Neural cell (in vitro differentiated cells): ENCODE data around the gene CCDC71.

ENCODE experiments used
- EP300 ChIP-seq: fragments of 450-650 bp; conservative IDR thresholded peaks from 2 replicates; pipeline ENCODE4 v1.6.1; 2014; ENCODE audit warnings: antibody characterized with exemption, mild to moderate bottlenecking, moderate library complexity; ENCODE audit not compliant: poor library complexity, severe bottlenecking
- POLR2AphosphoS5 ChIP-seq: IDR thresholded peaks from 2 replicates; pipeline ENCODE4 v1.6.1; 2012
- RAD21 ChIP-seq: fragments of 450-650 bp; conservative IDR thresholded peaks from 2 replicates; pipeline ENCODE4 v1.6.1; 2014; ENCODE audit warnings: antibody characterized with exemption, mild to moderate bottlenecking, moderate library complexity
- SMC3 ChIP-seq: fragments of 450-650 bp; conservative IDR thresholded peaks from 2 replicates; pipeline ENCODE4 v1.6.1; 2014; ENCODE audit warnings: antibody characterized with exemption, mild to moderate bottlenecking, moderate library complexity; ENCODE audit not compliant: poor library complexity
- TAF1 ChIP-seq: IDR thresholded peaks from 2 replicates; pipeline ENCODE4 v1.6.1; 2012; ENCODE audit warnings: low read depth
- TF ChIP-seq, protein P1 (sequence below): fragments of 450-650 bp; IDR thresholded peaks from 2 replicates; pipeline ENCODE4 v1.5.1; 2014; ENCODE audit warnings: antibody characterized with exemption, mild to moderate bottlenecking, moderate library complexity; ENCODE audit not compliant: poor library complexity, severe bottlenecking

DNA sequence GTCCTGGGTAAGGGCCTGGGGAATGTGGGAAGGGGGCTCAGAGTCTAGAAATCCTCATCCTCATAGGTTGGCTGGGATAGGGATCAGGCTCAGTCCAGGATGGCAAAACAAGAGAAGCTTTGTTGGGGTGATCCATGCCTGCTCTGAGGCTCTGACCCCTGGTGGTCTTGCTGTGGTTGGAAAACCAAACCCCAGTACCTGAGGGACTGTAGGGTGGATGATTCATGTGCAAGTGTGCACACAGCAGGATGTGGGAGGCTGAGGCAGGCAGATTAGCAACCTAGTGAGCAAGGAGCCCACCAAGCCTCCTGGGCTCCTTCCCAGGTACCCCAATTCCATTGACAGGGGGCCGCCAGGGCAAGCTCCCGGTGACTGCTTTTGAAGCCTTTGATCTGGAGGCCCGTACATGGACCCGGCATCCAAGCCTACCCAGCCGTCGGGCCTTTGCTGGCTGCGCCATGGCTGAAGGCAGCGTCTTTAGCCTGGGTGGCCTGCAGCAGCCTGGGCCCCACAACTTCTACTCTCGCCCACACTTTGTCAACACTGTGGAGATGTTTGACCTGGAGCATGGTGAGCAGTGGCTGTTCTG lies 8.4 kb upstream of the CCDC71 start:
- TF ChIP-seq, protein P1, sequence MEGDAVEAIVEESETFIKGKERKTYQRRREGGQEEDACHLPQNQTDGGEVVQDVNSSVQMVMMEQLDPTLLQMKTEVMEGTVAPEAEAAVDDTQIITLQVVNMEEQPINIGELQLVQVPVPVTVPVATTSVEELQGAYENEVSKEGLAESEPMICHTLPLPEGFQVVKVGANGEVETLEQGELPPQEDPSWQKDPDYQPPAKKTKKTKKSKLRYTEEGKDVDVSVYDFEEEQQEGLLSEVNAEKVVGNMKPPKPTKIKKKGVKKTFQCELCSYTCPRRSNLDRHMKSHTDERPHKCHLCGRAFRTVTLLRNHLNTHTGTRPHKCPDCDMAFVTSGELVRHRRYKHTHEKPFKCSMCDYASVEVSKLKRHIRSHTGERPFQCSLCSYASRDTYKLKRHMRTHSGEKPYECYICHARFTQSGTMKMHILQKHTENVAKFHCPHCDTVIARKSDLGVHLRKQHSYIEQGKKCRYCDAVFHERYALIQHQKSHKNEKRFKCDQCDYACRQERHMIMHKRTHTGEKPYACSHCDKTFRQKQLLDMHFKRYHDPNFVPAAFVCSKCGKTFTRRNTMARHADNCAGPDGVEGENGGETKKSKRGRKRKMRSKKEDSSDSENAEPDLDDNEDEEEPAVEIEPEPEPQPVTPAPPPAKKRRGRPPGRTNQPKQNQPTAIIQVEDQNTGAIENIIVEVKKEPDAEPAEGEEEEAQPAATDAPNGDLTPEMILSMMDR = no peak
- TF ChIP-seq EP300 (no peak), POLR2AphosphoS5 (no peak), RAD21 (no peak), SMC3 (no peak), TAF1 (no peak)
